Lower lobe of right lung (tissue), 2 donors: ENCODE data around the gene PRKG2. TPM values are rescaled to one million over a fixed set of nuclear protein-coding genes. Genes with fewer than 3 reads are reported as not detected.

ENCODE experiments used
- ATAC-seq, 2 donors: fragments of 200-7000 bp; cut with Tn5 transposase; one replicate each; pipeline ENCODE4 v1.9.1; 2020 to 2022; ENCODE audit warnings: mild to moderate bottlenecking in 2 of 2, moderate library complexity in 2 of 2
- DNase-seq: peaks from one replicate; pipeline ENCODE4 v3.0.0-alpha.2; 2020
- H3K27ac ChIP-seq: fragments of 200-600 bp; one replicate; pipeline ENCODE4 v1.8.0; 2022
- H3K27me3 ChIP-seq: fragments of 200-600 bp; one replicate; pipeline ENCODE4 v1.8.0; 2022; ENCODE audit warnings: low read depth
- H3K36me3 ChIP-seq: fragments of 200-600 bp; one replicate; pipeline ENCODE4 v1.8.0; 2022; ENCODE audit warnings: mild to moderate bottlenecking
- H3K4me1 ChIP-seq: fragments of 200-600 bp; one replicate; pipeline ENCODE4 v1.8.0; 2022
- H3K4me3 ChIP-seq: fragments of 200-600 bp; one replicate; pipeline ENCODE4 v1.8.0; 2022; ENCODE audit warnings: mild to moderate bottlenecking
- H3K9me3 ChIP-seq: fragments of 200-600 bp; one replicate; pipeline ENCODE4 v1.8.0; 2022
- intact Hi-C: fragments of 100-400 bp; cut with DNase I; formaldehyde crosslinking; loops from one replicate; pipeline ENCODE4 v1.11.0; 2022
- long read RNA-seq: library from polyadenylated mRNA; unstranded; transcript quantifications from one replicate; pipeline ENCODE4 v2.0.0, GENCODE V29; 2021
- total RNA-seq: library from RNA; stranded (reverse); fragmentation: NEBNext Ultra II Directional; extraction: Animal tissue kit (Norgen Biotek cat#: 25700); gene quantifications from one replicate; pipeline ENCODE4 v1.2.1, GENCODE V29; 2021
- TF ChIP-seq, protein P1 (sequence below): fragments of 200-600 bp; IDR thresholded peaks from one replicate; pipeline ENCODE4 v1.8.0; 2022; ENCODE audit warnings: antibody characterized with exemption, mild to moderate bottlenecking
- donor health status: DM: no; HTN: yes; CAD: no; lungs with severe emphysema.

Gene PRKG2, protein sequence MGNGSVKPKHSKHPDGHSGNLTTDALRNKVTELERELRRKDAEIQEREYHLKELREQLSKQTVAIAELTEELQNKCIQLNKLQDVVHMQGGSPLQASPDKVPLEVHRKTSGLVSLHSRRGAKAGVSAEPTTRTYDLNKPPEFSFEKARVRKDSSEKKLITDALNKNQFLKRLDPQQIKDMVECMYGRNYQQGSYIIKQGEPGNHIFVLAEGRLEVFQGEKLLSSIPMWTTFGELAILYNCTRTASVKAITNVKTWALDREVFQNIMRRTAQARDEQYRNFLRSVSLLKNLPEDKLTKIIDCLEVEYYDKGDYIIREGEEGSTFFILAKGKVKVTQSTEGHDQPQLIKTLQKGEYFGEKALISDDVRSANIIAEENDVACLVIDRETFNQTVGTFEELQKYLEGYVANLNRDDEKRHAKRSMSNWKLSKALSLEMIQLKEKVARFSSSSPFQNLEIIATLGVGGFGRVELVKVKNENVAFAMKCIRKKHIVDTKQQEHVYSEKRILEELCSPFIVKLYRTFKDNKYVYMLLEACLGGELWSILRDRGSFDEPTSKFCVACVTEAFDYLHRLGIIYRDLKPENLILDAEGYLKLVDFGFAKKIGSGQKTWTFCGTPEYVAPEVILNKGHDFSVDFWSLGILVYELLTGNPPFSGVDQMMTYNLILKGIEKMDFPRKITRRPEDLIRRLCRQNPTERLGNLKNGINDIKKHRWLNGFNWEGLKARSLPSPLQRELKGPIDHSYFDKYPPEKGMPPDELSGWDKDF
- 6.4 TPM for total RNA-seq
- long read RNA-seq, full-length matches to known transcripts: 5 of 8 reads
- long read RNA-seq, partial matches to known transcripts: 0 of 8 reads
- long read RNA-seq, other reads (novel, unspliced or antisense): 3 of 8 reads

DNA sequence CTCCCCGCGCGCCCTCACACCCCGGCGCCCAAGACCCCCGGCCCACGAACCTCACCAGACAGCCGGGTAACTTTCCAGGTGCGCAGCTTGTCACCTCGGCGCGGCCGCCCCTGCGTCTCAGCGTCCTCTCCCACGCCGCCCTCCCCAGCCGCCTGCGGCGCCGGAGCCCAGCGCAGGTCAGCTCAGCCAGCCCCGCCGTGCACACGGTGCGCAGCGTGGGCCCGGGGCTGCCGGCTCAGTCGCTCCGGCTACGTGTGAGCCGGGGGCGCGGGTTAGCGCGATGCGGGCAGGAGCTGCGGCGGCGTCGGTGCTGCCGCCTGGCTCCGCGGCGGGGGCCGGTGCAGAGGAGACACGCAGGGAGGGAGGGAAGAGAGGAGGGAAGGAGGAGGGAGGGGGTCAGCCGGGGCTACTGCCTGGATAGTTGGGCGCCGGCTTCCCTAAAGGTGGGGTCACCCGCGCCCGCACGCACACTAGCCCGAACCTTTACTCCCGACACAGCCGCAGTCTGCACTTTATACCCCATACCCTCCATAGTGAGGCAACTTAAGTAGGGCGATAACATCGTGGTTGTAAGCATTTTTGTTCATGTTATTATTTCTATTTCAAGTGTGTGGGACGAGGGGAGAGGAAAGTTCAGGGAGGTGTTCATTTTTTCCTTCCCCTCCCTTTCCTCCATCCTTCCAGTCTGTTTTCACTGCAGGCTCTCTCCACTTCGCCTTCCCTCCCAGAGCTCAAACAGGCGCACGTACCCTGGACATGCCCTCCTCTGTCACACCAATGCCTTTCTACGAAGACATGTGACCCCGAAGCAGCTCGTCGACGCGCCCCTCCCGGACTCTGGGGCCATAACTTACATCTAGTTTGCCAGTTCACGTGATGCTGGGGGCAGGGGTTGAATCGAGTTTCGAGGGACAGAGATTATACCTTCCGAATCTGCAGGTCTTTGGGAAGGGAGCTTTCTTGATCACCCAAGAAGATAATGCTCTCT, at the start of gene PRKG2:
TSS of gene PRKG2 (minus strand) at position 342 of the 988 bp plus-strand sequence. CDS start 10,175 bp downstream, outside the sequence.
- intact Hi-C loops: no loop called here
- Histone ChIP-seq H3K9me3 (no peaks in the 10 kb centered on the region), H3K36me3 (no peaks in the 10 kb centered on the region), H3K27ac (peak within 1 kb of the TSS; percentile 18), H3K4me3 (peak within 1 kb of the TSS; percentile 51), H3K4me1 (peaks cover 5% of the 10 kb centered on the region), H3K27me3 (peaks cover 27% of the 10 kb centered on the region)
- DNase-seq (peak; percentile 54), ATAC-seq (peak; percentile 82 to 85)
- TF ChIP-seq, protein P1, sequence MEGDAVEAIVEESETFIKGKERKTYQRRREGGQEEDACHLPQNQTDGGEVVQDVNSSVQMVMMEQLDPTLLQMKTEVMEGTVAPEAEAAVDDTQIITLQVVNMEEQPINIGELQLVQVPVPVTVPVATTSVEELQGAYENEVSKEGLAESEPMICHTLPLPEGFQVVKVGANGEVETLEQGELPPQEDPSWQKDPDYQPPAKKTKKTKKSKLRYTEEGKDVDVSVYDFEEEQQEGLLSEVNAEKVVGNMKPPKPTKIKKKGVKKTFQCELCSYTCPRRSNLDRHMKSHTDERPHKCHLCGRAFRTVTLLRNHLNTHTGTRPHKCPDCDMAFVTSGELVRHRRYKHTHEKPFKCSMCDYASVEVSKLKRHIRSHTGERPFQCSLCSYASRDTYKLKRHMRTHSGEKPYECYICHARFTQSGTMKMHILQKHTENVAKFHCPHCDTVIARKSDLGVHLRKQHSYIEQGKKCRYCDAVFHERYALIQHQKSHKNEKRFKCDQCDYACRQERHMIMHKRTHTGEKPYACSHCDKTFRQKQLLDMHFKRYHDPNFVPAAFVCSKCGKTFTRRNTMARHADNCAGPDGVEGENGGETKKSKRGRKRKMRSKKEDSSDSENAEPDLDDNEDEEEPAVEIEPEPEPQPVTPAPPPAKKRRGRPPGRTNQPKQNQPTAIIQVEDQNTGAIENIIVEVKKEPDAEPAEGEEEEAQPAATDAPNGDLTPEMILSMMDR: no peak

DNA sequence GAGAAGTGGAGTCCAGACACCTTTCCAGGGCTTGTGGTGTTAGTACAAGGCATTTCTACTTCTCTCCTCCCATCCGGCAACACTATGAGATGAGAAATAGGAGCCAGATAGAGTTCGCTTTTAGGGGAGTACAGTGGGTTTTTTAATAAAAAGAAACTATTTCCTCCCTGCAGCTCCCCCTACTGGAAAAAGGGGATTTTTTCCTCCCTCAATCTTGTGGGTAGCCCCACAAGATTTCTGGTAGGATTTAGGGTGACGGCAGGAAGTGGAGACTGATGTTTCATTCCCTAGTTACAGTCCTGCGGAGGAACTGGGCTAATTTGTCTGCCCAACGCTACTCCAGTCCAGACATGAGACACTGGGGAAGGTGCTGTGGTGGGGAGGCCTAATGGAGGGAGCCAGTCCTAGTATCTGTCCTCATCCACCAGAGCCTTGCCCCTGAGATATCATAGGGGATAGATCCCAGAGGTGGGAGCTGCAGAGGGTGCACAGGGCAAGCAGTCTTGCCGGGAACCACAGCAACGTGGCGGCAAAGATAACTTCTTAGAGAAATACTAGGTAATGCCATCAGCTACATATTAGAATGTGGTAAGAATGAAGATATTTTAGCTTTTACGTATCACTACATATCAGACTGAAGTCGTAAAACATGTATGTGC, 45.5 kb upstream of the PRKG2 start:
- Histone ChIP-seq H3K27me3 (no peaks in the 10 kb centered on the region), H3K27ac (no peak overlapping the region), H3K4me1 (no peaks in the 10 kb centered on the region), H3K4me3 (no peak overlapping the region), H3K9me3 (no peaks in the 10 kb centered on the region), H3K36me3 (no peaks in the 10 kb centered on the region)
- no peak for DNase-seq
- ATAC-seq: peak; percentile 31 to 41
- intact Hi-C loops: no loop called here
- TF ChIP-seq, protein P1: peak; percentile 22

DNA sequence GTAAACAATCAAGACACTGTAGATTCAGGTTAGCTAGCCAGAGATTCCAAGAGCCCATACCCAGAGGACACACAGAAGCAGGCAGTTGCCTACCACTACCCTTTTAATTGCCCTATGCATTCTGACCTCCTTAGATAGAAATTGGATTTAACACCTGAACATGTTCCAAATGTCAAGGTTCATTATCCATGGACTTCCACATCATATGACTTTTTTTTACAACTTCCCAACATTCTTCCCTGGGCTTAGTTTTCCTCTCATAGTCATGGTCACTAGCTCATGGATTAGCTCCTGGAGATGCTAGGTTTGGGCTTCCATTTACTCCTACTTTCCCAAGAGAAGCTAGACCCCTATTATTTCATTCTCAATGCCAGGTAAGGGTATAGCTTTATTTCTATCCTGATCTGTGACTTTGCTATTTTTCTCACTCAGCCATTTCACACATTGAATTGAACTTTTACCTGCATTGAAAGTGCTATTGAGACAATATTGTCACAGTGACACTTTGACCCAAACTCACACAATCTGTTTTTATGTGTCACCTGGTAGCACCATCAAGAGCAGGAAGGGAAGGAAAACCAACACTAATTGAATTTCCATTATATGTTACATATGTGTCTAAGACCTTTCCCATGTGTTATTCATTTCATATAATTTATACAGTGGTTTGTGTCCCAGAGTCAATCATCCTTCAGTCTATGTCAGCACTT, 44.0 kb upstream of the PRKG2 start:
- intact Hi-C loops: no loop called here
- H3K27me3 ChIP-seq: no peaks in the 10 kb centered on the region
- no peak overlapping the region for H3K4me3 ChIP-seq
- no peak for ATAC-seq
- no peaks in the 10 kb centered on the region for H3K4me1 ChIP-seq
- H3K9me3 ChIP-seq: no peaks in the 10 kb centered on the region
- TF ChIP-seq, protein P1: no peak
- DNase-seq: no peak
- no peak overlapping the region for H3K27ac ChIP-seq
- H3K36me3 ChIP-seq: no peaks in the 10 kb centered on the region

DNA sequence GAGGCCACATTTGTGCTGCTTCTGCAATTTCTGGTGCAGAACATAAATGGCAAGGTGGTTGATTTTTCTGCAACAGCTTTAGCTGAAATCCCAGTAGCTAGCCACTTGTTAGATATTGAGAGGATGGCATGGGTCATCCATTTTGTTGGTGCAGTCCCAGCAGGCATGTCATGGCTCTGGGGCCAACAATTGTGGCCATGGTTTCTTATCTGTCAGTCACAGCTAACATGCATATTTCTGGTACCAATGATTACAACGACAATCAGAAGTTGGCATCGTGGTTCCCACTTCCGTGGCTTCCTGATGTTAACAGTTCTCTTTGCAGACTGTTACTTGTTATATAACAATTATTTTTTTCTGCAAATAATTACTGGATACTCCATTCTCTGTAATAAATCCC, 42.8 kb upstream of the PRKG2 start:
- intact Hi-C loops: no loop called here
- TF ChIP-seq, protein P1: no peak
- no peak overlapping the region for H3K4me3 ChIP-seq
- H3K9me3 ChIP-seq: no peaks in the 10 kb centered on the region
- DNase-seq (no peak), ATAC-seq (no peak)
- no peaks in the 10 kb centered on the region for H3K36me3 ChIP-seq
- H3K4me1 ChIP-seq: no peaks in the 10 kb centered on the region
- no peak overlapping the region for H3K27ac ChIP-seq
- no peaks in the 10 kb centered on the region for H3K27me3 ChIP-seq
